HG03469 (cell line): Measurements from ENCODE around the gene SCUBE1.

Experiments
- ATAC-seq: cut with Tn5 transposase; IDR thresholded peaks from one replicate; pipeline ENCODE4 v1.9.1; 2021; ENCODE audit warnings: mild to moderate bottlenecking, moderate library complexity, moderate number of reproducible peaks; ENCODE audit not compliant: unreplicated experiment

Gene SCUBE1

GRCh38 chr22:43222987-43223386 lies 120.2 kb downstream of the SCUBE1 start:
- no peak for ATAC-seq

GRCh38 chr22:43222262-43222661 lies 120.9 kb downstream of the SCUBE1 start:
- ATAC-seq, result no peak

- ATAC-seq, result no peak
Observed at GRCh38 chr22:43220625-43221380, 122.4 kb downstream of the SCUBE1 start.

- no peak for ATAC-seq
Observed at GRCh38 chr22:43218786-43219185, 124.4 kb downstream of the SCUBE1 start.

GRCh38 chr22:43217285-43218030 lies 125.7 kb downstream of the SCUBE1 start:
- ATAC-seq, result no peak

- no peak for ATAC-seq
Observed at GRCh38 chr22:43216738-43217137, 126.4 kb downstream of the SCUBE1 start.

GRCh38 chr22:43213962-43214361 lies 129.2 kb downstream of the SCUBE1 start:
- no peak for ATAC-seq

- ATAC-seq, result no peak
Observed at GRCh38 chr22:43213051-43213450, 130.1 kb downstream of the SCUBE1 start.

GRCh38 chr22:43212434-43212952 lies 130.7 kb downstream of the SCUBE1 start:
- no peak for ATAC-seq

GRCh38 chr22:43211941-43212433 lies 131.2 kb downstream of the SCUBE1 start:
- ATAC-seq, result no peak

- ATAC-seq, result no peak
Observed at GRCh38 chr22:43210631-43211515, 132.3 kb downstream of the SCUBE1 start.

GRCh38 chr22:43209971-43210370 lies 133.2 kb downstream of the SCUBE1 start:
- no peak for ATAC-seq

GRCh38 chr22:43209523-43209890 lies 133.7 kb downstream of the SCUBE1 start:
- ATAC-seq, result no peak

GRCh38 chr22:43208703-43209522 lies 134.3 kb downstream of the SCUBE1 start:
- no peak for ATAC-seq

- no peak for ATAC-seq
Observed at GRCh38 chr22:43207849-43208702, 135.1 kb downstream of the SCUBE1 start.

GRCh38 chr22:43207386-43207785 lies 135.8 kb downstream of the SCUBE1 start:
- ATAC-seq, result no peak

GRCh38 chr22:43206509-43207161 lies 136.5 kb downstream of the SCUBE1 start:
- no peak for ATAC-seq

GRCh38 chr22:43205748-43206508 lies 137.2 kb downstream of the SCUBE1 start:
- no peak for ATAC-seq
